Activated CD8-positive, alpha-beta memory T cell treated with anti-CD3 and anti-CD28 coated beads, Interleukin-2, amount 10 ng/mL, durations not matched to agents 7 days and 5 days (primary cell): ENCODE data around the gene FUNDC2. TPM values are rescaled to one million over a fixed set of nuclear protein-coding genes. Genes with fewer than 3 reads are reported as not detected.

Source experiments
- ATAC-seq: fragments of 150-1000 bp; cut with Tn5 transposase; one replicate; pipeline ENCODE4 v1.10.0; 2021; ENCODE audit warnings: moderate library complexity
- CTCF ChIA-PET: fragments of 350-600 bp; sonication (Branson Sonifier 250); formaldehyde crosslinking; loops from one replicate; lab custom pipeline; 2021; ENCODE audit warnings: antibody characterized with exemption; lab: Charles Lee
- DNase-seq: peaks from one replicate; pipeline ENCODE4 v3.0.0-alpha.2; 2020
- H3K27ac Mint-ChIP-seq: one replicate; pipeline ENCODE4 v1.8.0; 2021; ENCODE audit warnings: mild to moderate bottlenecking, mixed read lengths
- H3K27me3 Mint-ChIP-seq: one replicate; pipeline ENCODE4 v1.8.0; 2021; ENCODE audit warnings: mixed read lengths
- H3K36me3 Mint-ChIP-seq: one replicate; pipeline ENCODE4 v1.8.0; 2021; ENCODE audit warnings: mild to moderate bottlenecking, mixed read lengths
- H3K4me1 Mint-ChIP-seq: one replicate; pipeline ENCODE4 v1.8.0; 2021; ENCODE audit warnings: mixed read lengths
- H3K4me3 Mint-ChIP-seq: one replicate; pipeline ENCODE4 v1.8.0; 2021; ENCODE audit warnings: mild to moderate bottlenecking, moderate library complexity, mixed read lengths
- H3K9me3 Mint-ChIP-seq: one replicate; pipeline ENCODE4 v1.8.0; 2022; ENCODE audit warnings: low read depth, mixed read lengths
- total RNA-seq, 2 experiments: library from RNA; stranded (reverse); gene quantifications; one replicate each; pipeline ENCODE4 v1.2.3, GENCODE V29; 2021

Gene FUNDC2
- total RNA-seq, 2 experiments from 2014 or later: 44.3 to 52.6 TPM

DNA sequence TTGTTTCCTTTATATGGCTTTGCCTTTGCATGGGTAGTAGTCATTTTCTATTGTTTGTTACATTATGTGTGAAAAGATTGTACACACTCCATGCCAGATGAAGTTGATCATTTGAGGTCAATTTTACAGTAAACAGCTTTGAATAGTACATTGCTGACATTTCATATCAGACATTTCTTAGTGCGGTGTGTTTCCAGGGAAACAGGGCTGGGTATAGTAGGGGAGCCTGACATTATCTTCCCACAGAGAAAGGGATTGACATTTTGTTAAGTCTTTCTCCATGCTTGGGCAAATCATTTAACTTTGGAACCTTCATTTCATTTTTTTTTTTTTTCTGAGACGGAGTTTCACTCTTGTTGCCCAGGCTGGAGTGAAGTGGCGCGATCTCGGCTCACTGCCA, 5.0 kb downstream of the FUNDC2 start:
- ATAC-seq (no peak), DNase-seq (no peak)
- Mint-ChIP-seq H3K4me3 (no peak overlapping the region), H3K36me3 (peaks cover 19% of the 10 kb centered on the region), H3K27me3 (no peaks in the 10 kb centered on the region), H3K9me3 (no peaks in the 10 kb centered on the region), H3K4me1 (peaks cover 18% of the 10 kb centered on the region), H3K27ac (no peak overlapping the region)
- CTCF ChIA-PET: no interaction called here

DNA sequence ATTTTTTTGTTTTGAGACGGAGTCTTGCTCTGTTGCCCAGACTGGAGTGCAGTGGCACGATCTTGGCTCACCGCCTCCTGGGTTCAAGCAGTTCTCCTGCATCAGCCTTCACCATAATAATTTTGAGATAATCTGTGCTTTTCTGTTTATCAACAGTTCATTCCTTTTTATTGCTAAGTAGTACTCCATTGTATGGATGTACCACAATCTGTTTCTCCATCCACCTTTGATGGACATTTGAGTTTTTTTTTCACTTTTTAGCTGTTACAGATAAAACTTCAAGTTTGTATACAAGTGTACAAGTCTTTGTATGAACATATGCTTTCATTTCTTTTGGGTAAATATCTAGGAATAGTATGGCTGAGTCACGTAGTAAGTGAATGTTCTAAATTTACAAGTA, 9.0 kb downstream of the FUNDC2 start:
- Mint-ChIP-seq H3K36me3 (peaks cover 31% of the 10 kb centered on the region), H3K9me3 (no peaks in the 10 kb centered on the region), H3K4me1 (peaks cover 7% of the 10 kb centered on the region), H3K4me3 (no peak overlapping the region), H3K27ac (no peak overlapping the region), H3K27me3 (no peaks in the 10 kb centered on the region)
- no peak for DNase-seq
- CTCF ChIA-PET: no interaction called here
- no peak for ATAC-seq

DNA sequence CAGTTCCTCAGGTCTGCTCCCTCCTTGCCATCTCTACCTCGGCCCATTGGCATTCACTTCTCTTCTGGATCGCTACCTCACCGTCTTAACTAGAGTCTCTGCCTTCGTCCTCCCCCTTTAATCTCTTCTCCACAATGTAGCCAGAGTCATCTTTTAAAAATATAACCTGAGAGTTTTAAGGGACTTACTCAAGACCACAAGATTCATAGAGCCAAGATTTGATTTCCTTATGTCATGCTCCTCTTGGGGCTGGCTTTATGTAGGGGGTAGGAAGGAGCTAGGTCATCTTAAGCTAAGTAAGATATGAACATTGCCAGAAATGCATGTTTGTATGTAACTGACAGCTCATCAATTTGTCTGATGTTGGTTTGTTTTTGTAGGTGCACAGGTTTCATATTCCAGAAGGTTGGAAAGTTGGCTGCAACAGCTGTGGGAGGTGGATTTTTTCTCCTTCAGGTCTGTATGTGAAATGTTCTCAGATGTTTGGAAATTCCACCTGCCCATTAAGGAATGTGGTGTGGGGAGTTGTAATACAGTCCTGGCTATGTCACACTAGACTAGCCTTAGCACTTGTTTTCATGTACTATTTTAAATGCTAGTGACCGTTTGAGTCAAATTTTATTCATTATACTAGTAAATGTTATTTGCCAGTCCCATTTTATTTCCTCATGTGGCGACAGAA, 19.6 kb downstream of the FUNDC2 start:
- Mint-ChIP-seq H3K9me3 (no peaks in the 10 kb centered on the region), H3K4me1 (peaks cover 5% of the 10 kb centered on the region), H3K4me3 (no peak overlapping the region), H3K27ac (no peak overlapping the region), H3K27me3 (no peaks in the 10 kb centered on the region), H3K36me3 (peaks cover 4% of the 10 kb centered on the region)
- DNase-seq (no peak), ATAC-seq (no peak)
- CTCF ChIA-PET: interaction anchor here (1.3 kb wide), 1 partner anchor 9 kb away, joined by 3 read pairs; no protein-coding TSS in a partner anchor

DNA sequence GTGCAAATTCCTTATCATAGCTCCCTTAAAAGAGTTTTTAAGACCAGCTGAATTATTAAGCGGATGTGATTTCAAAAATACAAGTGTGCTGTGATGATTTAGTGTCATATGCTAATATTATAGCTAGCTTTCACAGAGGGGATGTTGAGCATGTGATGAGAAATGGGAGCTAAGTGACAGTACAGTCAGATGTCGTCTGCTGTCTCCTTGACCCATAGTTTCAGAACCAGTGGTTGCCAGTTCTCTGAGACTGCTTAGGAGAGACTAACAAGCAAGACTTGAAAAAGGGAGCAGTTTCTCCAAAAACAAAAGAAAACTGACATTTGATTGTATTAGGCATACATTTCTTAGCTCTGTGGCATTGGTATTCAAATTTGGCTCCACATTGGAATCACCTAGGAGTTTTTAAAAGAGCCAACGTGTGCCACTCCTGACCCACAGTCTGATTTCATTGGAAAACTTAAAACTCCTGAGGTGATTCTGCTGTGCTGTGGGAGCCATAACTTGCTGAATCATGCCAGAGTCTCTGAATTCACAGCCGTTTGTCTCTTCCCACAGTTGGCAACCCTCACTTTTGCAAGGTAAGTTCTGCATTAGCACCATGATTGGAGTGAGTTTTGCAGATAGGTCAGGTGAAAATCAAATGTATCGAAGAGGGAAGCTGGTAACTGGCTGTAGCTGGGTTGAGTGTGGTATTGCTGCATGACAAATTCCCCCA, 20.3 kb downstream of the FUNDC2 start:
- Mint-ChIP-seq H3K36me3 (peaks cover 7% of the 10 kb centered on the region), H3K27me3 (no peaks in the 10 kb centered on the region), H3K4me3 (no peak overlapping the region), H3K27ac (no peak overlapping the region), H3K4me1 (peaks cover 5% of the 10 kb centered on the region), H3K9me3 (no peaks in the 10 kb centered on the region)
- DNase-seq (no peak), ATAC-seq (no peak)
- CTCF ChIA-PET: interaction anchor here (1.3 kb wide), 1 partner anchor 8 kb away, joined by 3 read pairs; no protein-coding TSS in a partner anchor

DNA sequence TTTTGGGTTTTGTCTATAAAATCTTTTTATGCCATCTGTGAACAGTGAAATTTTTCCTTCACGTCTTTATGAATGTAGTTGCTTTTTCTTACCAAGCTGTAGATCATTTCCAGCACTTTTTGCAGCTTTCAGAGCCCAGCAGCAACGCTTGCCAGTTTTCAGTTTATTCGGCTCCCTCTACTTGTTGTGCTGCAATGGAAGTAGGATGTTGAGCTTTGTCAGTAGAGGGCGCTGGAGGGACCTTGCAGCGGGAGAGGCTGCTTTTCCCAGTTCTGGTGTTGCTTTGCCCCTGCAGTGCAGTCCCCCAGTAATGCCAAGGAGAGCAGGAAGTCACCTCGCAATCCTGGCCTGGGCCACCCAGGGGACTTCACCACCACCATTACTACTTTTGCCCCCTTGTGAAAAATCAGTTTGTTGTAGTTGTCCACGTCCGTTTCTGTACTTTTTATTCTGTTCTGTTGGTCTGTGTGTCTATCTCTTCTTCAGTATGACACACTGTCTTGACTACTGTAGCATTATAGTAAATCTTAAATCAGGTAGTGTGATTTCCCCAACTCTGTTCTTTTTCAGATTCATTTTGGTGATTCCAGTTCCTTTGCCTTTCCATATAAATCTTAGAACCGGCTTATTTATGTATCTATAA, 22.5 kb downstream of the FUNDC2 start:
- ATAC-seq (no peak), DNase-seq (peak; percentile 57)
- Mint-ChIP-seq H3K27me3 (no peaks in the 10 kb centered on the region), H3K36me3 (peaks cover 11% of the 10 kb centered on the region), H3K9me3 (no peaks in the 10 kb centered on the region), H3K27ac (no peak overlapping the region), H3K4me3 (no peak overlapping the region), H3K4me1 (peaks cover 19% of the 10 kb centered on the region)
- CTCF ChIA-PET: interaction anchor here (1.0 to 1.3 kb wide), 5 partner anchors 8 to 64 kb away, joined by 3 to 4 read pairs (median 3); partner anchors contain the start of gene FUNDC2

DNA sequence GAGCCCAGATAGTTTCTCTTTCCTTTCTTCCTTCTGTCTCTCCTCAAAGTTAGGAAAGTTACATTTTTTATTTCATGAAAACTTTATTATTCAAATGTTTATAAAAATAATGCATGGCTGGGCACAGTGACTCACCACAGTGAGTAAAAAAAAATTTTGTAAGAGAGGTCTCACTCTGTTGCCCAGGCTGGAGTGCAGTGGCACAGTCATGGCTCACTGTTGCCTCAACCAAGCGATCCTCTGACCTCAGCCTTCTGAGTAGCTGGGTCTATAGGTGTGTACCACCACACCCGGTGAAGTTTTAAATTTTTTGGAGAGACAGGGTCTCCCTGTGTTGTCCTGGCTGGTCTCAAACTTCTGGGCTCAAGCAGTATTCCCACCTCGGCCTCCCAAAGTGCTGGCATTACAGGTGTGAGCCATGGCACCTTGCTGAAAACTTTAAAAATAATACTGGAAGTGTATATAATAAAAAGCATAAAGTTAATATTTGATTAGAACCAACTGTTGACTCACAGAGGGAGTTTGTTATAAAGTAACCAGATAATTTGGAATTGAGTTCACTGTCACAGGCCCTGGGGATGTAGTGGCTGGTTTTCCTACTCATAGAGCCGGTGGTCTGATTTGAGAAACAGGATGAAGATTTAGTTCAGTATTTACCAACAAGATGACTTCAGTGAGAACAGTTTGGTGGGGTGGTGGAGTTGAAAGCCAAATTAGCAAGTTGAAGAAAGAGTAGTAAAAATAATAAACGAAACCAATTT, 26.3 kb downstream of the FUNDC2 start:
- Mint-ChIP-seq H3K36me3 (peaks cover 14% of the 10 kb centered on the region), H3K27me3 (no peaks in the 10 kb centered on the region), H3K9me3 (no peaks in the 10 kb centered on the region), H3K4me1 (peaks cover 44% of the 10 kb centered on the region), H3K4me3 (no peak overlapping the region), H3K27ac (peak overlapping the region; percentile 62)
- ATAC-seq (no peak), DNase-seq (no peak)
- CTCF ChIA-PET: no interaction called here

DNA sequence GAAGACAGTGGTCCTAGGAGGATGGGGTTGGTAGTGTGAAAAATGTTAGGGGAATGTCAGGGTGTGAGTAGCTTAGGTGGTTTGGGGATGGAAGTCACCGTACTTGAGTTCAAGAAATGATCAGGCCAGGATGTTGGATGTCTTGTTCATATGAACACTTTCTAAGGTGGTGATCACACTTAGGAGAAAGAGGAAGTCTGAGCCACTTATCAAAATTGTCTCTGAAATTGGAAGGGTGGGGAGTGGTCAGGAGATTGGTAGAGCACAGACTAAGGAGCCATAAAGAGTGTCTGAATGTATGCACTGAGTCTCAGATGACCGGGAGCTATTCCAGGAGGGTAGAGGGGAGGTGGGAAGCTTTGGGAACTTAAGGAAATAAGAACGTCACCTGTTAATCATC, 27.0 kb downstream of the FUNDC2 start:
- H3K27me3 Mint-ChIP-seq: no peaks in the 10 kb centered on the region
- ATAC-seq: no peak
- DNase-seq: no peak
- peak overlapping the region; percentile 62 for H3K27ac Mint-ChIP-seq
- no peaks in the 10 kb centered on the region for H3K9me3 Mint-ChIP-seq
- H3K36me3 Mint-ChIP-seq: peaks cover 14% of the 10 kb centered on the region
- CTCF ChIA-PET: no interaction called here
- H3K4me1 Mint-ChIP-seq: peaks cover 45% of the 10 kb centered on the region
- no peak overlapping the region for H3K4me3 Mint-ChIP-seq

DNA sequence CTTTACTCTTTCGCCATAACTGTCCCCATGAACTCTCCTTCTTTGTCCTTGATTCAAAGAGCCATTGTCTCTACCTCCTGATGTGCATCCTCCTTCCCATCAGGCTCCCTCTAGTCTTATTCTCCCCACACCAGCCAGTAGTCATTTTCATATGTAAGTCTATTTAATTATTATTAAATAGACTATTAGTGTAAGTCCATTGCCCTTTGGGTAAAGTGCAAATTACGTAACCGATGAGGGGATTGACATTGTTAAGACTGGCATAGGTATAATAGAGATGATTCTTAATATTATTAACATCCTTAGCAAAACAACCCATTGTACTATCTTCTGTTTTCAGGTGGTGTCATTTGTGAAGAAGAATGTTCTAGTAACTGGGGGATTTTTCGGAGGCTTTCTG, 27.6 kb downstream of the FUNDC2 start:
- peaks cover 14% of the 10 kb centered on the region for H3K36me3 Mint-ChIP-seq
- DNase-seq (no peak), ATAC-seq (no peak)
- H3K27ac Mint-ChIP-seq: no peak overlapping the region
- H3K4me3 Mint-ChIP-seq: no peak overlapping the region
- H3K9me3 Mint-ChIP-seq: no peaks in the 10 kb centered on the region
- CTCF ChIA-PET: interaction anchor here (1.3 to 1.8 kb wide), 2 partner anchors 8 to 136 kb away, joined by 3 to 6 read pairs; no protein-coding TSS in a partner anchor
- peaks cover 41% of the 10 kb centered on the region for H3K4me1 Mint-ChIP-seq
- no peaks in the 10 kb centered on the region for H3K27me3 Mint-ChIP-seq

DNA sequence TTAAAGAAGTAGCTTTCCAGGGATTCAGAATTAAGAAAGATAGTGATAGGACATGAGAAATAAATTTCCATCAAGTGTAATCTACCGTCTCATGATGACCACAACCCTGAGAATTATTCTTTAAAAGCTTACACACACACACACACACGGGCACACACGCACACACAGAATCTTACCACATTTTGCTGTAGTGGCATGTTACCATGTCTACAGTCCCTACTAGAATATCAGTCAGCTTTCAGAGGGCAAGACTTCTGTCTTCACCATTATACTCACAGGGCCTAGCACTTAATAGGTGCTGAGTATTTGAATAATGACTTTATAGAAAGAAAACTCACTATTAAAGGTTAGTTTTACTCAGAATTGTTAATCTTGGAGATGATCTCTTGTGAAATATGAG, 28.9 kb downstream of the FUNDC2 start:
- CTCF ChIA-PET: interaction anchor here (1.3 to 1.9 kb wide), 3 partner anchors 9 to 138 kb away, joined by 3 to 10 read pairs (median 6); no protein-coding TSS in a partner anchor
- Mint-ChIP-seq H3K9me3 (no peaks in the 10 kb centered on the region), H3K27ac (peak overlapping the region; percentile 43), H3K4me3 (no peak overlapping the region), H3K27me3 (no peaks in the 10 kb centered on the region), H3K36me3 (peaks cover 16% of the 10 kb centered on the region), H3K4me1 (peaks cover 40% of the 10 kb centered on the region)
- DNase-seq (no peak), ATAC-seq (no peak)

DNA sequence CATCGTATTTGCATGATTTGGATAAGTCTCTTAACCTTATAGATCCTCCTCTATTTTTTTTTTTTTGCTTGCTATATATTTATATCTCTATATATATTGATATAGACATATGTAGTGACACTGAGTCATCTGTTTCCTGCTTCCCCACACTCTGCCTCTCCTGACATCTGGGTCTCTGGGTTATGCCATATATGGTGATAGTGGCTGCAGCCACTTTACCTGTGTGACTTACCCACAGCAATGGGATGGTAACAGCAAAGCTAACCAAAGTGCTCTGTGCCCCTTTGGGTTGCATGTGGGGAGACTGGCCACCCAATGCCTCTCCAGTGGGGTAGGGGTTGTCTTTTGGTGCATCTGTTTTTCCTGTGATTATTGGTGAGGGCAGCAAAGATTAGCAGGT, 29.8 kb downstream of the FUNDC2 start:
- CTCF ChIA-PET: interaction anchor here (0.7 to 2.3 kb wide), 17 partner anchors 8 to 139 kb away, joined by 3 to 18 read pairs (median 4); partner anchors contain the start of gene FUNDC2
- Mint-ChIP-seq H3K4me1 (peaks cover 40% of the 10 kb centered on the region), H3K27me3 (no peaks in the 10 kb centered on the region), H3K4me3 (no peak overlapping the region), H3K27ac (peak overlapping the region; percentile 77), H3K9me3 (no peaks in the 10 kb centered on the region), H3K36me3 (peaks cover 16% of the 10 kb centered on the region)
- ATAC-seq (peak; percentile 69), DNase-seq (peak; percentile 44)

DNA sequence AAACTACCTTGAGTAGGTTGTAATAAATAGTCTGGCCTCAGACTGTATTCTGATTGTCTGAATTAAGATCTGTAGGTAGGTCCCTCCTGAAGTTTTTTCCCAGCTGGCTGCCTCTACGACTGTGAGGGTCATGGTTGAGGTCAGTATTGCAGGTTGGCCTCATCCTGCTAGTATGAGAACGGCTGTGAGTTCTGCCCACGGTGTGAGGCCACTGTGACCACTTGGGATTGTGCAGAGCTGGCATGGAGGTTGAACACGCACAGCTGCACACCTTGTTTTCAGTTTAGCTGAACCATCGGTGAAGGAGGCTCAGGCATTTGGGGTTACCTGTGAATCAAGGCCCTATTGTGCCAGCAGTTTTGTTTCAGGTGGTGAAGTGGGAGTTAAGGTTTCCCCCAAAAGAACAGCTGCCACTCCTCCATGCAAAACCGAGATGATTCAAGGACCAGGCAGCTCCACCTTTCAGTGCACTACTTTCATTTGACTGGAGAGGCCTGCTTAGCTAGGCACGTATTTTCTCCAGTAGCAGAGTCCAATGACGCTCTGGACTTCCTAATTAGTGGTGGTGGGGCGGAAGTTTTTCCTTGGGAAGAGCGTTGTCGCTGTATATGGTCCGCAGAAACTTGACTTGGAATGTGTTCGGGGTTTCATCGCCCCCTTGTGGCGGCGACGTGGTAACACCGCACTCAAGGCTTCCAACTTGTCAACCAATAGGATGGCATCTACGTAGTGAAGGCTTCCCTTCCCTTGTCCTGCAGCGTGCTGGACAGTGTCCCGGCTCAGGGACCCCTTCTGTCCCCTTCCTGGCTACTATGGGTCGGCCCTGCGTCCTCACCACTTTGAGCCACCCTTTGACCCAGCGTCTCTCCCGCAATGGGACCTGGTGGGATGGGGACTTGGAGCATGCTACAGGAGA, 30.5 kb downstream of the FUNDC2 start:
- Mint-ChIP-seq H3K4me1 (peaks cover 40% of the 10 kb centered on the region), H3K9me3 (no peaks in the 10 kb centered on the region), H3K27me3 (no peaks in the 10 kb centered on the region), H3K36me3 (peaks cover 14% of the 10 kb centered on the region), H3K27ac (peak overlapping the region; percentile 77), H3K4me3 (peak overlapping the region; percentile 71)
- CTCF ChIA-PET: interaction anchor here (0.7 to 2.3 kb wide), 18 partner anchors 8 to 177 kb away, joined by 3 to 18 read pairs (median 4); partner anchors contain the start of gene FUNDC2
- ATAC-seq: peak; percentile 80
- DNase-seq: peak; percentile 66

DNA sequence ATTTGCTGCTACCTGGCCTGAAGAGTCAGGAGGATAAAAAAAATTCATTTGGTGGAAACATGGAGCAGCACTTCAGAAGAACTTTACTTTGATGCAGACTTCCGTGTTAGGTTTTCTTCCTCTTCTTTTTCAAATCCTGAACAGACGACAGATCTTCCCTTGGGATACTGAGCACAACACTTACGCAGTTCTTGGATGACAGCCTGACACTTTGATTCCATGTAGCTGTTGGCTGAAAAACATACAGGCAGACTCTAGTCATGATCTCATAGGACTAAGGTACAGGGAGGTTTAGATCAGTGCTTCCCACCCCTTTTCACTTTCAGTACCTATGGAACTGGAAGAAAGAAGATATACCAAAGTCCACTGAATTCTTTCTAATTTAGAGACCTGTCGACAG, 35.1 kb downstream of the FUNDC2 start:
- H3K27ac Mint-ChIP-seq: peak overlapping the region; percentile 36
- H3K4me1 Mint-ChIP-seq: peaks cover 22% of the 10 kb centered on the region
- H3K27me3 Mint-ChIP-seq: no peaks in the 10 kb centered on the region
- H3K9me3 Mint-ChIP-seq: no peaks in the 10 kb centered on the region
- ATAC-seq (no peak), DNase-seq (no peak)
- H3K4me3 Mint-ChIP-seq: no peak overlapping the region
- CTCF ChIA-PET: interaction anchor here (0.6 to 1.3 kb wide), 2 partner anchors 25 to 1307 kb away, joined by 3 read pairs; no protein-coding TSS in a partner anchor
- peaks cover 5% of the 10 kb centered on the region for H3K36me3 Mint-ChIP-seq
